GM20000 (cell line): ENCODE measurements around the gene LILRB3.
A peak's percentile ranks its signal among the peaks of the same experiment; 100 is the strongest.
"Not testable (repeated sequence)": the region's sequence is repeated elsewhere in the genome, so short reads cannot be mapped to it uniquely, and the experiment has no call there.

Experiments used
- DNase-seq: peaks from one replicate; pipeline ENCODE4 v3.0.0; 2012; ENCODE audit warnings: low spot score
- CTCF ChIP-seq: IDR thresholded peaks from 2 replicates; pipeline ENCODE4 v1.5.1; 2012; ENCODE audit warnings: mild to moderate bottlenecking, control low read depth; ENCODE audit errors: extremely low read depth, missing control alignments

LILRB3 gene

GRCh38 chr19:54231077-54231931 lies 8.5 kb upstream of the LILRB3 start:
- TF ChIP-seq CTCF, result peak; percentile 81
- peak; percentile 81 for DNase-seq

GRCh38 chr19:54230031-54230430 lies 7.2 kb upstream of the LILRB3 start:
- no peak for DNase-seq
- no peak for TF ChIP-seq CTCF

- no peak for TF ChIP-seq CTCF
- DNase-seq, result no peak
These were observed 6.3 kb upstream of the LILRB3 start for GRCh38 chr19:54229146-54229545.

GRCh38 chr19:54224619-54225018 lies 1.8 kb upstream of the LILRB3 start:
- DNase-seq, result not testable (repeated sequence)

- not testable (repeated sequence) for DNase-seq
These were observed 1.1 kb upstream of the LILRB3 start for GRCh38 chr19:54223937-54224281.

- DNase-seq, result not testable (repeated sequence)
These were observed 600 bp upstream of the LILRB3 start for GRCh38 chr19:54223277-54223936.

- not testable (repeated sequence) for DNase-seq
These were observed 860 bp downstream of the LILRB3 start for GRCh38 chr19:54221947-54222346.

- DNase-seq, result not testable (repeated sequence)
These were observed 3.1 kb downstream of the LILRB3 start for GRCh38 chr19:54219702-54220101.

DNA sequence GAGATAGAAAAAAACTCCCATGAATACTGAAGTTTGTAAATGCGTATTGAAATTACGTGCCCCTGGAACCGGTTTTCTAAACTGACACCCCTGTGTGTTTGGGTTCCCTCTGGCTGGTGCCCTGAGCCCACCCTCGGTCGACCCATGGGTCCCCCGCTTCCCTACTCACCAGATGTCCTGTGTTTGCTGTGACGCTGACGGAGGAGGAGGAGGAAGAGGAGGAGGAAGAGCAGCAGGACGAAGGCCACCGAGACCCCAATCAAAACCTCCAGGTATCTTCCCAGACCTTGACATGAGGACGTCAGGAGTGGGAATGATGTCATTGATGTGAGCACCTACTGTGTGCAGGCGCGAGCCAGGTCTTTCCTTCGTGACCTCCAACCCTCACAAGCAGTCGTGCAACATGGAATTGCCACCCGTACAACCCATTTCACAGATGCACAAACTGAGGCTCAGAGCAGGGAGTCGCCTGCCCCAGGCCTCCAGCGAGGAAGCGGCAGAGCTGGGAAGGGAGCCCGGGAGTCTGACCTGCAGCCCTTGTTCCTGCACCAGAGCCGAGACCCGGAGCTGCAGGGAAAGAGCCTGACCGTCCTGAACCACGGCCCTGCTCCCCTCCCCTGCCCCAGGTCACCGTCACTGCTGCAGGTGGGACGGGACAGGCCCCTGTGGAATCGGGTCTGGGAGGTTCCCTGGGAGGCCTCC lies 3.7 kb downstream of the LILRB3 start:
- no peak for DNase-seq

More for the DNA sequence above, 3.7 kb downstream of the LILRB3 start:
- TF ChIP-seq CTCF, result no peak
